AG04449 (cell line): ENCODE data around the gene DENND5B.

ENCODE experiments used
- CTCF ChIA-PET: fragments of 350-600 bp; formaldehyde crosslinking; extraction: SDS; loops from one replicate; lab custom pipeline; 2021; ENCODE audit warnings: antibody characterized with exemption; lab: Yijun Ruan, JAX
- POLR2A ChIA-PET: fragments of 400-600, 350-600 bp; formaldehyde crosslinking; extraction: SDS; loops from one replicate; lab custom pipeline; 2020; ENCODE audit warnings: antibody characterized with exemption, inconsistent platforms; lab: Yijun Ruan, JAX
- DNase-seq: peaks from one replicate; pipeline ENCODE4 v3.0.0-alpha.2; 2010; ENCODE audit warnings: low read depth, low spot score
- H3K4me3 ChIP-seq: 2 replicates; pipeline ENCODE4 v1.5.1; 2011; ENCODE audit warnings: low read depth, mild to moderate bottlenecking, control low read depth, low read length
- CTCF ChIP-seq: IDR thresholded peaks from one replicate; pipeline ENCODE4 v1.5.1; 2011; ENCODE audit warnings: mild to moderate bottlenecking, moderate library complexity, low read length, control low read depth, inconsistent platforms; ENCODE audit not compliant: insufficient read depth; ENCODE audit errors: missing control alignments

The DENND5B gene

GRCh38 chr12:31362759-31363415 lies 228.0 kb downstream of the DENND5B start:
- POLR2A ChIA-PET: no interaction called here
- TF ChIP-seq CTCF: no peak
- no peak for DNase-seq
- H3K4me3 ChIP-seq: no peak overlapping the region
- CTCF ChIA-PET: interaction anchor here (0.7 to 1.4 kb wide), 3 partner anchors 9 to 216 kb away, joined by 3 to 4 read pairs (median 3); no protein-coding TSS in a partner anchor

- no peak for TF ChIP-seq CTCF
- DNase-seq: no peak
- ChIA-PET CTCF (interaction anchor here (0.7 to 0.9 kb wide), 2 partner anchors 9 to 216 kb away, joined by 3 read pairs; no protein-coding TSS in a partner anchor), POLR2A (no interaction called here)
- no peak overlapping the region for H3K4me3 ChIP-seq
These were observed 228.7 kb downstream of the DENND5B start for GRCh38 chr12:31362115-31362758.

DNA sequence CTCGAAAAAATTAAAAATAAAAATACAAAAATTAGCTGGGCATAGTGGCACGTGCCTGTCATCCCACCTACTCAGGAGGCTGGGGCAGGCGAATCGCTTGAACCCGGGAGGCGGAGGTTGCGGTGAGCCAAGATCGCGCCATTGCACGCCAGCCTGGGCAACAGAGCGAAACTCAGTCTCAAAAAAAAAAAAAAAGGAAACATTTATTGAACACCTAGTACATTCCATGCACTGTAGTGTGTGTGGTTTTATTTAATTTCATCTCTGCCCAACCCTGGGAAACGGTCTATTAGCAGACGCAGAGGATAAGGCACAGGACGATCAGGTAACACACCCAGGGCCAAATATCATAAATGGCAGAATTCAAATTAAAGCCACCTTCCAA lies 229.2 kb downstream of the DENND5B start:
- no peak for TF ChIP-seq CTCF
- no peak overlapping the region for H3K4me3 ChIP-seq
- ChIA-PET CTCF (interaction anchor here (0.9 kb wide), 1 partner anchor 217 kb away, joined by 3 read pairs; no protein-coding TSS in a partner anchor), POLR2A (no interaction called here)
- DNase-seq: no peak

DNA sequence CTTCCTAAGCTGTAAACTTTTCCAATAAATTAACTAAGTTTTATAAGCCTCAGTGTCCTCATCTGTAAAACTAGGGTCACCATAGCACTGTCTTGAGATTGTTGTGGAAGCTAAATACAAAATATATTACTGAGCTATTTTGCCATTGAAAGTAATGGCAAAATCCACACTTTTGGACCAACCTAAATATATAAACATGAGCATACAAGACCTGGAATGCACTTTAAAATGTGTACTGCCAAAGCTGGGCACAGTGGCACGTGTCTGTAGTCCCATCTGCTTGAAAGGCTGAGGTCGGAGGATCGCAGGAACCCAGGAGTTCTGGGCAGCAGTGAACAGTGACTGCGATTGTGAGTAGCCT lies 235.2 kb downstream of the DENND5B start:
- DNase-seq: no peak
- TF ChIP-seq CTCF: no peak
- H3K4me3 ChIP-seq: no peak overlapping the region
- POLR2A ChIA-PET: no interaction called here
- CTCF ChIA-PET: no interaction called here

- no peak for TF ChIP-seq CTCF
- CTCF ChIA-PET: interaction anchor here (1.5 kb wide), 1 partner anchor 8 kb away, joined by 3 read pairs; no protein-coding TSS in a partner anchor
- no peak overlapping the region for H3K4me3 ChIP-seq
- DNase-seq: no peak
- POLR2A ChIA-PET: interaction anchor here (0.6 kb wide), 1 partner anchor 16 kb away, joined by 3 read pairs; no protein-coding TSS in a partner anchor
These were observed 236.9 kb downstream of the DENND5B start for GRCh38 chr12:31353750-31354708.
